ENCODE measurements around the gene SHROOM1.

- TF ChIP-seq REST (IDR thresholded peaks at IDR 0.05; ENCODE audit: borderline replicate concordance) (no peak), TAF1 (IDR thresholded peaks at IDR 0.05; ENCODE audit: low read depth) (no peak), EP300 (conservative IDR thresholded peaks at IDR 0.05; ENCODE audit: poor library complexity, severe bottlenecking) (no peak), POLR2AphosphoS5 (IDR thresholded peaks at IDR 0.05) (no peak)
Measured at GRCh38 chr5:132877938-132878337, 47.5 kb upstream of the SHROOM1 start.
